H9 (cell line): ENCODE measurements around the gene MAST4. TPM values are rescaled to one million over a fixed set of nuclear protein-coding genes. Genes with fewer than 3 reads are reported as not detected.

Experiments used
- DNase-seq: peaks from one replicate; pipeline ENCODE4 v3.0.0-alpha.2; 2017
- H2AFZ ChIP-seq: one replicate; pipeline ENCODE4 v1.6.1; 2013; ENCODE audit warnings: mild to moderate bottlenecking, low read length, control low read depth, moderate library complexity
- H2AK5ac ChIP-seq: 2 replicates; pipeline ENCODE4 v1.6.1; 2013; ENCODE audit warnings: low read length, control low read depth, mixed read lengths; ENCODE audit not compliant: insufficient read length
- H2BK120ac ChIP-seq: one replicate; pipeline ENCODE4 v1.6.1; 2013; ENCODE audit warnings: low read depth, mild to moderate bottlenecking, low read length, control low read depth, inconsistent platforms; ENCODE audit not compliant: poor library complexity, severe bottlenecking
- H2BK12ac ChIP-seq: 2 replicates; pipeline ENCODE4 v1.6.1; 2013; ENCODE audit warnings: low read length, control low read depth, mixed read lengths, low read depth; ENCODE audit not compliant: insufficient read length
- H2BK15ac ChIP-seq: 2 replicates; pipeline ENCODE4 v1.6.1; 2013; ENCODE audit warnings: low read depth, low read length, control low read depth
- H2BK20ac ChIP-seq: one replicate; pipeline ENCODE4 v1.6.1; 2013; ENCODE audit warnings: low read depth, mild to moderate bottlenecking, low read length, control low read depth, inconsistent platforms; ENCODE audit not compliant: poor library complexity, severe bottlenecking
- H2BK5ac ChIP-seq: 2 replicates; pipeline ENCODE4 v1.6.1; 2013; ENCODE audit warnings: low read length, control low read depth, mixed read lengths; ENCODE audit not compliant: insufficient read length
- H3K14ac ChIP-seq: 2 replicates; pipeline ENCODE4 v1.6.1; 2013; ENCODE audit warnings: low read length, control low read depth; ENCODE audit not compliant: insufficient read depth
- H3K18ac ChIP-seq: 2 replicates; pipeline ENCODE4 v1.6.1; 2013; ENCODE audit warnings: low read depth, mild to moderate bottlenecking, mixed read lengths, low read length, control low read depth; ENCODE audit not compliant: insufficient read length
- H3K23ac ChIP-seq: 2 replicates; pipeline ENCODE4 v1.6.1; 2013; ENCODE audit warnings: low read length, control low read depth, mixed read lengths, low read depth; ENCODE audit not compliant: insufficient read length
- H3K23me2 ChIP-seq: 2 replicates; pipeline ENCODE4 v1.6.1; 2013; ENCODE audit warnings: low read depth, mild to moderate bottlenecking, mixed read lengths, low read length, control low read depth; ENCODE audit not compliant: insufficient read length, poor library complexity, severe bottlenecking
- H3K27ac ChIP-seq: 2 replicates; pipeline ENCODE4 v1.5.1; 2013; ENCODE audit warnings: low read length, control low read depth, mixed read lengths, low read depth; ENCODE audit not compliant: insufficient read length
- H3K27me3 ChIP-seq: 2 replicates; pipeline ENCODE4 v1.6.1; 2013; ENCODE audit warnings: low read length, control low read depth, inconsistent platforms; ENCODE audit not compliant: insufficient read depth
- H3K4ac ChIP-seq: 2 replicates; pipeline ENCODE4 v1.6.1; 2013; ENCODE audit warnings: low read depth, mild to moderate bottlenecking, control low read depth, inconsistent platforms, low read length, moderate library complexity
- H3K4me1 ChIP-seq: 2 replicates; pipeline ENCODE4 v1.6.1; 2013; ENCODE audit warnings: low read length, control low read depth, inconsistent platforms; ENCODE audit not compliant: insufficient read depth
- H3K4me2 ChIP-seq: 2 replicates; pipeline ENCODE4 v1.6.1; 2013; ENCODE audit warnings: low read length, control low read depth, mixed read lengths; ENCODE audit not compliant: insufficient read length, insufficient read depth
- H3K56ac ChIP-seq: 2 replicates; pipeline ENCODE4 v1.6.1; 2013; ENCODE audit warnings: low read depth, mild to moderate bottlenecking, mixed read lengths, low read length, control low read depth; ENCODE audit not compliant: insufficient read length
- H3K79me1 ChIP-seq: 2 replicates; pipeline ENCODE4 v1.6.1; 2013; ENCODE audit warnings: low read depth, mild to moderate bottlenecking, moderate library complexity, low read length, control low read depth, inconsistent platforms; ENCODE audit not compliant: insufficient read depth, poor library complexity, severe bottlenecking
- H3K79me2 ChIP-seq: 2 replicates; pipeline ENCODE4 v1.6.1; 2013; ENCODE audit warnings: low read length, control low read depth, inconsistent platforms; ENCODE audit not compliant: insufficient read depth
- H3K9ac ChIP-seq: 2 replicates; pipeline ENCODE4 v1.6.1; 2013; ENCODE audit warnings: low read length, control low read depth, mixed read lengths; ENCODE audit not compliant: insufficient read length; ENCODE audit errors: extremely low read depth
- H3K9me3 ChIP-seq: one replicate; pipeline ENCODE4 v1.6.1; 2013; ENCODE audit warnings: low read depth, low read length, inconsistent platforms; ENCODE audit not compliant: control insufficient read depth
- H3T11ph ChIP-seq: one replicate; pipeline ENCODE4 v1.6.1; 2013; ENCODE audit warnings: mild to moderate bottlenecking, low read length, control low read depth, inconsistent platforms
- H4K20me1 ChIP-seq: one replicate; pipeline ENCODE4 v1.6.1; 2013; ENCODE audit not compliant: control insufficient read depth, insufficient read length, insufficient read depth
- H4K5ac ChIP-seq: 2 replicates; pipeline ENCODE4 v1.6.1; 2013; ENCODE audit warnings: low read depth, mild to moderate bottlenecking, mixed read lengths, low read length, control low read depth; ENCODE audit not compliant: insufficient read length
- H4K8ac ChIP-seq: replicated peaks from 2 replicates; pipeline ENCODE4 v1.6.1; 2013; ENCODE audit warnings: low read length, control low read depth, mixed read lengths, low read depth; ENCODE audit not compliant: insufficient read length
- H4K91ac ChIP-seq: 2 replicates; pipeline ENCODE4 v1.6.1; 2013; ENCODE audit warnings: low read depth, mild to moderate bottlenecking, moderate library complexity, mixed read lengths, low read length, control low read depth; ENCODE audit not compliant: insufficient read length
- H3K27ac Mint-ChIP-seq, 3 experiments: 2 replicates in 2 of 3; 3 replicates in 1 of 3; pipeline ENCODE4 v1.8.0; 2020 to 2021; ENCODE audit warnings: mixed read lengths in 3 of 3, mild to moderate bottlenecking in 1 of 3, moderate library complexity in 1 of 3
- H3K27me3 Mint-ChIP-seq: 2 replicates; pipeline ENCODE4 v1.8.0; 2021; ENCODE audit warnings: low read depth, mild to moderate bottlenecking, moderate library complexity, mixed read lengths
- H3K36me3 Mint-ChIP-seq, 3 experiments: 2 replicates in 2 of 3; 3 replicates in 1 of 3; pipeline ENCODE4 v1.8.0; 2020 to 2021; ENCODE audit warnings: low read depth in 3 of 3, mixed read lengths in 3 of 3; ENCODE audit not compliant: insufficient read depth in 1 of 3
- H3K4me1 Mint-ChIP-seq, 2 experiments: 2 replicates each; pipeline ENCODE4 v1.8.0; 2020; ENCODE audit warnings: mixed read lengths in 2 of 2
- H3K4me3 Mint-ChIP-seq, 2 experiments: 2 replicates in 1 of 2; 3 replicates in 1 of 2; pipeline ENCODE4 v1.8.0; 2020 to 2021; ENCODE audit warnings: mild to moderate bottlenecking in 2 of 2, mixed read lengths in 2 of 2, moderate library complexity in 1 of 2
- H3K9me3 Mint-ChIP-seq, 2 experiments: 2 replicates in 1 of 2; 3 replicates in 1 of 2; pipeline ENCODE4 v1.8.0; 2020; ENCODE audit warnings: mild to moderate bottlenecking in 2 of 2, mixed read lengths in 2 of 2, moderate library complexity in 1 of 2
- CTCF ChIP-seq: fragments of 200-600 bp; sonication (generic); conservative IDR thresholded peaks from 3 replicates; pipeline ENCODE4 v1.8.0; 2021; ENCODE audit warnings: antibody characterized with exemption, mild to moderate bottlenecking
- WGBS: extraction: QIAGEN DNeasy Blood & Tissue Kit; methylation state at CpG from one replicate; pipeline ENCODE4 v1.1.7; 2013; ENCODE audit warnings: missing lambda C conversion rate, low lambda C conversion rate, mixed read lengths; ENCODE audit not compliant: insufficient read length; ENCODE audit errors: extremely low coverage; 5-methylcytosine and 5-hydroxymethylcytosine counted together
- total RNA-seq: library from RNA; stranded (reverse); gene quantifications from 2 replicates; pipeline ENCODE4 v1.2.1, GENCODE V29; 2021

The MAST4 gene
- total RNA-seq, 1 experiment from 2014 or later, result 3.7 TPM

GRCh38 chr5:67037171-67037570 is 441.0 kb downstream of the MAST4 start:
- H2AFZ ChIP-seq, result no peak overlapping the region

More at GRCh38 chr5:67037171-67037570, 441.0 kb downstream of the MAST4 start:
- Mint-ChIP-seq H3K36me3 (no peaks in the 10 kb centered on the region), H3K27ac (peak overlapping the region in 1 of 3 experiments; percentile 23; a peak in 2 of 7 replicates), H3K9me3 (no peaks in the 10 kb centered on the region), H3K4me1 (peaks cover 27 to 28% of the 10 kb centered on the region in 2 experiments), H3K27me3 (no peaks in the 10 kb centered on the region), H3K4me3 (no peak overlapping the region)
- Histone ChIP-seq H3K27ac (no peak overlapping the region), H4K91ac (no peak overlapping the region), H3K4me1 (peaks cover 7% of the 10 kb centered on the region; the same call in 1 of the 2 replicates), H3K14ac (no peak overlapping the region), H3K27me3 (peaks cover 3% of the 10 kb centered on the region; the same call in 1 of the 2 replicates), H3T11ph (no peak overlapping the region), H3K9me3 (no peaks in the 10 kb centered on the region), H4K5ac (no peak overlapping the region), H3K18ac (no peak overlapping the region), H2BK5ac (no peak overlapping the region), H2BK20ac (no peak overlapping the region), H4K20me1 (no peaks in the 10 kb centered on the region), H3K4ac (no peak overlapping the region), H3K79me1 (no peaks in the 10 kb centered on the region), H2BK12ac (no peak overlapping the region), H3K9ac (no peak overlapping the region), H2BK15ac (no peak overlapping the region), H3K4me2 (no peak overlapping the region), H2BK120ac (no peak overlapping the region), H3K56ac (no peak overlapping the region), H3K79me2 (peaks cover 2% of the 10 kb centered on the region; the same call in 1 of the 2 replicates), H3K23me2 (no peaks in the 10 kb centered on the region), H3K23ac (no peak overlapping the region), H2AK5ac (no peak overlapping the region), H4K8ac (no peak overlapping the region)
- no CpG with 5 or more reads among the region's 1 CpG for WGBS
- DNase-seq, result no peak
- TF ChIP-seq CTCF, result no peak
